CD4-positive, alpha-beta memory T cell (primary cell): ENCODE results near the gene DAP. TPM values are rescaled to one million over a fixed set of nuclear protein-coding genes. Genes with fewer than 3 reads are reported as not detected.
A peak's percentile ranks its signal among the peaks of the same experiment; 100 is the strongest.

ENCODE experiments used
- CTCF ChIA-PET: fragments of 350-600 bp; sonication (Branson Sonifier 250); formaldehyde crosslinking; loops from one replicate; lab custom pipeline; 2021; ENCODE audit warnings: inconsistent platforms; ENCODE audit not compliant: partially characterized antibody; lab: Charles Lee
- POLR2A ChIA-PET: fragments of 350-600 bp; sonication (Branson Sonifier 250); formaldehyde crosslinking; loops from one replicate; lab custom pipeline; 2021; ENCODE audit not compliant: partially characterized antibody; lab: Charles Lee
- DNase-seq, 5 donors: peaks; one replicate each; pipeline versions ENCODE4 v3.0.0 to v3.0.0-alpha.2; 2020 to 2022; ENCODE audit warnings: mixed read lengths in 1 of 5
- H3K27ac ChIP-seq: one replicate; pipeline ENCODE4 v1.7.0; 2013; ENCODE audit warnings: low read depth, low read length
- H3K27me3 ChIP-seq: 2 replicates; pipeline ENCODE4 v1.7.0; 2013; ENCODE audit warnings: mild to moderate bottlenecking, low read length, moderate library complexity; ENCODE audit not compliant: insufficient read depth
- H3K36me3 ChIP-seq: 2 replicates; pipeline ENCODE4 v1.7.0; 2013; ENCODE audit warnings: mild to moderate bottlenecking, low read length, moderate library complexity; ENCODE audit not compliant: insufficient read depth
- H3K4me1 ChIP-seq: 2 replicates; pipeline ENCODE4 v1.7.0; 2013; ENCODE audit warnings: mild to moderate bottlenecking, low read length, moderate library complexity; ENCODE audit not compliant: insufficient read depth
- H3K4me3 ChIP-seq, 2 donors: one replicate each; pipeline ENCODE4 v1.7.0; 2013; ENCODE audit warnings: low read length in 2 of 2, mild to moderate bottlenecking in 1 of 2
- H3K9me3 ChIP-seq, 2 donors: one replicate each; pipeline ENCODE4 v1.7.0; 2013; ENCODE audit warnings: low read length in 2 of 2, control low read depth in 1 of 2; ENCODE audit not compliant: control insufficient read depth in 1 of 2
- H3K27ac Mint-ChIP-seq, 7 donors: one replicate each; pipeline ENCODE4 v1.8.0; 2020 to 2021; ENCODE audit warnings: mixed read lengths in 7 of 7, mild to moderate bottlenecking in 6 of 7, inconsistent platforms in 3 of 7, moderate library complexity in 3 of 7
- H3K27me3 Mint-ChIP-seq, 2 donors: one replicate each; pipeline ENCODE4 v1.8.0; 2020 to 2021; ENCODE audit warnings: mixed read lengths in 2 of 2
- H3K36me3 Mint-ChIP-seq, 2 donors: one replicate each; pipeline ENCODE4 v1.8.0; 2020 to 2021; ENCODE audit warnings: mixed read lengths in 2 of 2, inconsistent platforms in 1 of 2, mild to moderate bottlenecking in 1 of 2
- H3K4me1 Mint-ChIP-seq, 4 donors: one replicate each; pipeline ENCODE4 v1.8.0; 2020 to 2021; ENCODE audit warnings: mixed read lengths in 4 of 4, mild to moderate bottlenecking in 1 of 4
- H3K4me3 Mint-ChIP-seq, 8 donors: one replicate each; pipeline ENCODE4 v1.8.0; 2020 to 2021; ENCODE audit warnings: mixed read lengths in 8 of 8, mild to moderate bottlenecking in 7 of 8, moderate library complexity in 6 of 8, inconsistent platforms in 3 of 8
- H3K9me3 Mint-ChIP-seq, 8 donors: one replicate each; pipeline ENCODE4 v1.8.0; 2020 to 2021; ENCODE audit warnings: mixed read lengths in 8 of 8, mild to moderate bottlenecking in 5 of 8, inconsistent platforms in 3 of 8, moderate library complexity in 1 of 8
- intact Hi-C: fragments of 100-400 bp; cut with micrococcal nuclease; formaldehyde crosslinking; loops from one replicate; pipeline ENCODE4 v1.15.1; 2023
- polyA plus RNA-seq, 2 donors: library from polyadenylated mRNA; unstranded; fragments of 300-500 nt; fragmentation: Illumina TruSeq; gene quantifications; one replicate each; pipeline ENCODE4 v1.2.3, GENCODE V29; 2021
- total RNA-seq, 2 experiments: library from RNA; stranded (reverse); gene quantifications; one replicate each; pipeline ENCODE4 v1.2.3, GENCODE V29; 2021

Gene DAP
- total and polyA plus RNA-seq, 4 experiments from 2014 or later = 39.0 to 88.1 (median 39.4) TPM

DNA sequence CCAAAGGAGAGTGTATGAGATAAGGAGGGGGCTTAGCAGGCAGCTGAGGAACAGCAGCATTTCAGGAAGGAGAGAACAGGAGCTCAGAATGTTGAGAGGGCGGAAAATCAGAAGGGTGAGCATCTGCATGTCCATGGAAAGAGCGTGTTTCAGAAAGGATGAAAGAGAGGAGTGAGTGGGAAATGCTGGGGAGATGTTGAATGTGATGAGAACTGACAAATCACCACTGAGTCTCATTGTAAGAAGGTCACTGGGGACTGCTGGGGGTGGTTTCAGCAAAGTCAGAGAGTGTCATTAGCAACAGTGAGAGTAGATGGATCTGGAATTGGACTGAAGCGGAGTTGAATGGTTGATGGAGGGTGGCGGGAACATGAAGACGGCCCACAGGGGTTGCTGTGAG lies 131.4 kb downstream of the DAP start:
- Mint-ChIP-seq H3K4me1 (peaks cover 24 to 61% (median 41%) of the 10 kb centered on the region in 4 donors), H3K27ac (no peak overlapping the region), H3K4me3 (peak overlapping the region in 3 of 8 donors; percentile 0 to 40 (median 31)), H3K9me3 (no peaks in the 10 kb centered on the region), H3K27me3 (peaks cover 0 to 4% of the 10 kb centered on the region in 2 donors), H3K36me3 (no peaks in the 10 kb centered on the region)
- no peaks in the 10 kb centered on the region for H3K27me3 ChIP-seq
- no peak for DNase-seq
- intact Hi-C loops = loop anchor here (5.0 to 10.0 kb wide), 3 partner anchors 135 to 1085 kb away; partner anchors contain the start of genes DAP and SEMA5A
- ChIA-PET CTCF (interaction anchor here (3.5 to 7.4 kb wide), 4 partner anchors 140 to 344 kb away, joined by 17 to 188 read pairs (median 82); no protein-coding TSS in a partner anchor), POLR2A (no interaction called here)
- H3K9me3 ChIP-seq = no peaks in the 10 kb centered on the region
- H3K4me1 ChIP-seq = peaks cover 37% of the 10 kb centered on the region
- no peak overlapping the region for H3K27ac ChIP-seq
- no peak overlapping the region for H3K4me3 ChIP-seq
- no peaks in the 10 kb centered on the region for H3K36me3 ChIP-seq

Other genes starting within 250 kb of the DAP start
- 1 to 10 TPM; 2.0 to 2.3 TPM for gene ANKRD33B, start 197.2 kb downstream of the DAP start, total RNA-seq
- under 1 TPM; 0.05 to 0.37 TPM for gene ANKRD33B, start 197.2 kb downstream of the DAP start, polyA plus RNA-seq